DMS 273 treated with DMSO at 0.1 percent for 48 hours (cell line): ENCODE data around the gene PTPRT.

ENCODE experiments used
- DNase-seq: peaks from one replicate; lab custom pipeline; 2025; lab: John Stamatoyannopoulos, UW

The PTPRT gene

GRCh38 chr20:43022568-43022967 lies 167.1 kb downstream of the PTPRT start:
- DNase-seq: no peak

- DNase-seq: no peak
Observed at GRCh38 chr20:43022081-43022480, 167.6 kb downstream of the PTPRT start.

- no peak for DNase-seq
Observed at GRCh38 chr20:43017241-43018030, 172.3 kb downstream of the PTPRT start.

- no peak for DNase-seq
Observed at GRCh38 chr20:43016257-43016656, 173.4 kb downstream of the PTPRT start.

- no peak for DNase-seq
Observed at GRCh38 chr20:43015566-43015965, 174.1 kb downstream of the PTPRT start.

- no peak for DNase-seq
Observed at GRCh38 chr20:43014206-43014605, 175.5 kb downstream of the PTPRT start.

GRCh38 chr20:43011491-43011890 lies 178.2 kb downstream of the PTPRT start:
- DNase-seq: no peak

- DNase-seq: no peak
Observed at GRCh38 chr20:43009532-43009931, 180.2 kb downstream of the PTPRT start.

- no peak for DNase-seq
Observed at GRCh38 chr20:43007525-43007924, 182.2 kb downstream of the PTPRT start.

- no peak for DNase-seq
Observed at GRCh38 chr20:43006651-43007375, 182.9 kb downstream of the PTPRT start.

GRCh38 chr20:43003318-43003944 lies 186.3 kb downstream of the PTPRT start:
- no peak for DNase-seq

- DNase-seq: no peak
Observed at GRCh38 chr20:42996141-42996540, 193.6 kb downstream of the PTPRT start.

- DNase-seq: no peak
Observed at GRCh38 chr20:42988319-42988718, 201.4 kb downstream of the PTPRT start.

- DNase-seq: no peak
Observed at GRCh38 chr20:42987376-42988114, 202.2 kb downstream of the PTPRT start.

GRCh38 chr20:42986143-42986773 lies 203.4 kb downstream of the PTPRT start:
- no peak for DNase-seq

- DNase-seq: no peak
Observed at GRCh38 chr20:42985628-42986027, 204.1 kb downstream of the PTPRT start.

- no peak for DNase-seq
Observed at GRCh38 chr20:42982218-42982617, 207.5 kb downstream of the PTPRT start.

GRCh38 chr20:42981253-42981652 lies 208.5 kb downstream of the PTPRT start:
- no peak for DNase-seq

- DNase-seq: no peak
Observed at GRCh38 chr20:42979720-42980119, 210.0 kb downstream of the PTPRT start.

- DNase-seq: no peak
Observed at GRCh38 chr20:42978184-42978974, 211.3 kb downstream of the PTPRT start.

GRCh38 chr20:42975974-42976373 lies 213.7 kb downstream of the PTPRT start:
- no peak for DNase-seq
